ENCODE measurements around the gene LCP2. TPM values are rescaled to one million over a fixed set of nuclear protein-coding genes. Genes with fewer than 3 reads are reported as not detected.

The LCP2 gene
- total and polyA plus RNA-seq, 2 of the 4 experiments (the other 2 are of a cell fraction), result not detected

DNA sequence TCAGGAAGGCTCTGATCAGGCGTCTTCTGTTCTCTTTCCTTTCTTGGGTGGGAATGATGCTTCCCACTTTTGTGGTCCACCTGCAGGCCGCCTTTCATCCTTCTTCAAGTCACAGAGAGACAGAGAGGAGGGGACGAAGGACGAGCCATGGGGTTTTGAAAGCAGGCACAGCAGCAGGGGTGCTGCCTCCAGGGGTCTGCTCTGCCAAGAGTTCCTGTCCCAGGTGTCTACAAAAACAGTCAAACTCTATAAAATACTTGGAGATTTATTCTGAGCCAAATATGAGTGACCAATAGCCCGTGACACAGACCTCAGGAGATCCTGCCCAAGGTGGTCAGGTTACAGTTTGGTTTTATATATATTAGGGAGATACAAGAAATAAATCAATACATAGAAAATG lies 34.5 kb upstream of the LCP2 start:
- Histone ChIP-seq H3K4me3 (ENCODE audit: insufficient read depth, low read depth, low read length) (no peak overlapping the region), H3K9me3 (ENCODE audit: control insufficient read depth, insufficient read depth, low read length) (no peaks in the 10 kb centered on the region), H3K23ac (ENCODE audit: low read depth, low read length) (no peak overlapping the region), H2BK20ac (ENCODE audit: low read depth, low read length) (no peak overlapping the region), H4K8ac (ENCODE audit: low read depth in 2 of 2, low read length in 2 of 2) (no peak overlapping the region), H3K79me1 (ENCODE audit: low read depth in 1 of 2, low read length in 2 of 2) (no peaks in the 10 kb centered on the region), H2AK9ac (replicated peaks; ENCODE audit: low read depth, low read length, poor library complexity) (no peak overlapping the region), H3K14ac (replicated peaks; ENCODE audit: low read depth, low read length) (no peak overlapping the region), H2BK120ac (ENCODE audit: low read depth, low read length) (no peak overlapping the region), H3K36me3 (ENCODE audit: control insufficient read depth, insufficient read depth, low read length) (no peaks in the 10 kb centered on the region), H3K4me1 (ENCODE audit: control insufficient read depth, insufficient read depth, low read length) (no peaks in the 10 kb centered on the region), H4K91ac (ENCODE audit: insufficient read depth, low read depth, low read length) (no peak overlapping the region), H2BK5ac (ENCODE audit: low read depth, low read length, poor library complexity, severe bottlenecking) (no peak overlapping the region), H3K9ac (ENCODE audit: low read depth, low read length) (no peak overlapping the region), H3K27me3 (ENCODE audit: control insufficient read depth, insufficient read depth, low read length) (no peaks in the 10 kb centered on the region), H2BK15ac (ENCODE audit: low read depth, low read length) (no peak overlapping the region), H3K18ac (ENCODE audit: low read depth, low read length) (no peak overlapping the region), H3K4me2 (ENCODE audit: low read depth, low read length) (no peak overlapping the region), H3K9me1 (ENCODE audit: insufficient read depth, low read length) (no peaks in the 10 kb centered on the region), H4K5ac (ENCODE audit: low read depth, low read length) (no peak overlapping the region), H4K20me1 (ENCODE audit: insufficient read depth, low read length) (no peaks in the 10 kb centered on the region), H3K56ac (ENCODE audit: extremely low read depth, insufficient read depth, low read length) (no peak overlapping the region), H3K4ac (ENCODE audit: low read depth, low read length) (no peak overlapping the region), H2AFZ (replicated peaks; ENCODE audit: low read length, poor library complexity) (no peak overlapping the region), H3K27ac (ENCODE audit: insufficient read depth, low read length) (no peak overlapping the region), H2AK5ac (ENCODE audit: low read depth, low read length) (no peak overlapping the region)
- in situ Hi-C loops (cut with MboI; ENCODE audit: low sequenced_read_pairs) (no loop called here), intact Hi-C loops (cut with micrococcal nuclease) (no loop called here), dilution Hi-C loops (cut with HindIII; ENCODE audit: low sequenced_read_pairs, unreplicated experiment) (no loop called here)
- WGBS, 2 experiments (ENCODE audit: extremely low coverage in 2 of 2, insufficient read length in 1 of 2), result 80% methylated on average over 1 of the region's 5 CpGs; no CpG with 5 or more reads in 1 of the 2 experiments
- BruUV-seq (replicated peaks), result no TSS peak
- ChIA-PET POLR2A (ENCODE audit: unreplicated experiment) (no interaction called here), CTCF (no interaction called here)
- no peak for TF ChIP-seq CEBPB (IDR thresholded peaks at IDR 0.05; ENCODE audit: low read depth, low read length)
- no peak for TF ChIP-seq RAD21 (IDR thresholded peaks at IDR 0.05; ENCODE audit: low read length)
- no peak for TF ChIP-seq ELK1 (IDR thresholded peaks at IDR 0.05; ENCODE audit: borderline replicate concordance, low read depth, low read length)
- no peak for TF ChIP-seq CHD1 (IDR thresholded peaks at IDR 0.05; ENCODE audit: low read depth, low read length)
- no peak for TF ChIP-seq SMC3 (IDR thresholded peaks at IDR 0.05; ENCODE audit: low read depth, low read length)
- no peak for TF ChIP-seq NFE2L2 (IDR thresholded peaks at IDR 0.05; ENCODE audit: low read depth, low read length)
- TF ChIP-seq BHLHE40 (IDR thresholded peaks at IDR 0.05; ENCODE audit: low read depth, low read length), result no peak
- no peak for TF ChIP-seq MAFK (IDR thresholded peaks at IDR 0.05; ENCODE audit: low read depth, low read length)
- no peak for TF ChIP-seq MAZ (IDR thresholded peaks at IDR 0.05; ENCODE audit: borderline replicate concordance, low read depth, low read length)
- no peak for TF ChIP-seq POLR2A (IDR thresholded peaks at IDR 0.05; ENCODE audit: low read depth, low read length)
- TF ChIP-seq MXI1 (IDR thresholded peaks at IDR 0.05; ENCODE audit: borderline replicate concordance, low read depth, low read length), result no peak
- TF ChIP-seq, protein P1, sequence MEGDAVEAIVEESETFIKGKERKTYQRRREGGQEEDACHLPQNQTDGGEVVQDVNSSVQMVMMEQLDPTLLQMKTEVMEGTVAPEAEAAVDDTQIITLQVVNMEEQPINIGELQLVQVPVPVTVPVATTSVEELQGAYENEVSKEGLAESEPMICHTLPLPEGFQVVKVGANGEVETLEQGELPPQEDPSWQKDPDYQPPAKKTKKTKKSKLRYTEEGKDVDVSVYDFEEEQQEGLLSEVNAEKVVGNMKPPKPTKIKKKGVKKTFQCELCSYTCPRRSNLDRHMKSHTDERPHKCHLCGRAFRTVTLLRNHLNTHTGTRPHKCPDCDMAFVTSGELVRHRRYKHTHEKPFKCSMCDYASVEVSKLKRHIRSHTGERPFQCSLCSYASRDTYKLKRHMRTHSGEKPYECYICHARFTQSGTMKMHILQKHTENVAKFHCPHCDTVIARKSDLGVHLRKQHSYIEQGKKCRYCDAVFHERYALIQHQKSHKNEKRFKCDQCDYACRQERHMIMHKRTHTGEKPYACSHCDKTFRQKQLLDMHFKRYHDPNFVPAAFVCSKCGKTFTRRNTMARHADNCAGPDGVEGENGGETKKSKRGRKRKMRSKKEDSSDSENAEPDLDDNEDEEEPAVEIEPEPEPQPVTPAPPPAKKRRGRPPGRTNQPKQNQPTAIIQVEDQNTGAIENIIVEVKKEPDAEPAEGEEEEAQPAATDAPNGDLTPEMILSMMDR (conservative IDR thresholded peaks at IDR 0.05; ENCODE audit: low read depth, low read length), result no peak
- TF ChIP-seq RCOR1 (IDR thresholded peaks at IDR 0.05; ENCODE audit: insufficient replicate concordance, low read length), result no peak
- TF ChIP-seq RFX5 (IDR thresholded peaks at IDR 0.05; ENCODE audit: low read depth, low read length), result no peak
- TF ChIP-seq, protein P2, sequence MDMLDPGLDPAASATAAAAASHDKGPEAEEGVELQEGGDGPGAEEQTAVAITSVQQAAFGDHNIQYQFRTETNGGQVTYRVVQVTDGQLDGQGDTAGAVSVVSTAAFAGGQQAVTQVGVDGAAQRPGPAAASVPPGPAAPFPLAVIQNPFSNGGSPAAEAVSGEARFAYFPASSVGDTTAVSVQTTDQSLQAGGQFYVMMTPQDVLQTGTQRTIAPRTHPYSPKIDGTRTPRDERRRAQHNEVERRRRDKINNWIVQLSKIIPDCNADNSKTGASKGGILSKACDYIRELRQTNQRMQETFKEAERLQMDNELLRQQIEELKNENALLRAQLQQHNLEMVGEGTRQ (IDR thresholded peaks at IDR 0.05; ENCODE audit: low read depth, low read length), result no peak
- TF ChIP-seq FOS (IDR thresholded peaks at IDR 0.05; ENCODE audit: low read depth, low read length), result no peak
- DNase-seq (no peak), ATAC-seq (ENCODE audit: low read depth) (no peak)
